ENCODE measurements around the gene RAE1.

DNA sequence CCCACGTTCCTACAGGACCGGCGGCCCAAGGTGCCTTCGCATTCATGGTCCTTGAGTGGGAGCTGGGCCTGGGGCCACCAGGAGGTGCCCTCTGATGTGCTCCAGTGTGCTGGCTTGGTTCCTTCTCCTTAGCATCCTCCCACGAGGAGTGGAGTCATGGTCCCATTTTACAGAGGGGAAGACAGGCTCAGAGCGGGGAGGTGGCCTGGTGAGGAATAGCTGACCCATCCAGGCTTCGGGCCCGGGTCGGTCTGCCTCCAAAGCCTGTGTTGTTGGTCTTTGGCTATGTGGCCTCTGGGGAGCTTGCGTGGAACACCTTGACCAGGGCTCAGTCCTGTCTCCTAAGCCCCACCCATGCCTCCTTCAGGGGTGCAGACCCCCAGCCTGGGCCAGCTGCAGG lies 62.9 kb downstream of the RAE1 start:
- TF ChIP-seq, protein P1, sequence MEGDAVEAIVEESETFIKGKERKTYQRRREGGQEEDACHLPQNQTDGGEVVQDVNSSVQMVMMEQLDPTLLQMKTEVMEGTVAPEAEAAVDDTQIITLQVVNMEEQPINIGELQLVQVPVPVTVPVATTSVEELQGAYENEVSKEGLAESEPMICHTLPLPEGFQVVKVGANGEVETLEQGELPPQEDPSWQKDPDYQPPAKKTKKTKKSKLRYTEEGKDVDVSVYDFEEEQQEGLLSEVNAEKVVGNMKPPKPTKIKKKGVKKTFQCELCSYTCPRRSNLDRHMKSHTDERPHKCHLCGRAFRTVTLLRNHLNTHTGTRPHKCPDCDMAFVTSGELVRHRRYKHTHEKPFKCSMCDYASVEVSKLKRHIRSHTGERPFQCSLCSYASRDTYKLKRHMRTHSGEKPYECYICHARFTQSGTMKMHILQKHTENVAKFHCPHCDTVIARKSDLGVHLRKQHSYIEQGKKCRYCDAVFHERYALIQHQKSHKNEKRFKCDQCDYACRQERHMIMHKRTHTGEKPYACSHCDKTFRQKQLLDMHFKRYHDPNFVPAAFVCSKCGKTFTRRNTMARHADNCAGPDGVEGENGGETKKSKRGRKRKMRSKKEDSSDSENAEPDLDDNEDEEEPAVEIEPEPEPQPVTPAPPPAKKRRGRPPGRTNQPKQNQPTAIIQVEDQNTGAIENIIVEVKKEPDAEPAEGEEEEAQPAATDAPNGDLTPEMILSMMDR (IDR thresholded peaks at IDR 0.05; ENCODE audit: low read length) = no peak
- TF ChIP-seq EZH2 (optimal IDR thresholded peaks at IDR 0.05; ENCODE audit: low read depth, low read length) = no peak

Measured in MM.1S (cell line).